CD4-positive, alpha-beta T cell treated with Interleukin-17A for 4 hours (primary cell): ENCODE data around the gene FBXO31.

Experiments used
- DNase-seq: peaks from one replicate; pipeline ENCODE4 v3.0.0-alpha.2; 2020; ENCODE audit warnings: mixed read lengths

Gene FBXO31

DNA sequence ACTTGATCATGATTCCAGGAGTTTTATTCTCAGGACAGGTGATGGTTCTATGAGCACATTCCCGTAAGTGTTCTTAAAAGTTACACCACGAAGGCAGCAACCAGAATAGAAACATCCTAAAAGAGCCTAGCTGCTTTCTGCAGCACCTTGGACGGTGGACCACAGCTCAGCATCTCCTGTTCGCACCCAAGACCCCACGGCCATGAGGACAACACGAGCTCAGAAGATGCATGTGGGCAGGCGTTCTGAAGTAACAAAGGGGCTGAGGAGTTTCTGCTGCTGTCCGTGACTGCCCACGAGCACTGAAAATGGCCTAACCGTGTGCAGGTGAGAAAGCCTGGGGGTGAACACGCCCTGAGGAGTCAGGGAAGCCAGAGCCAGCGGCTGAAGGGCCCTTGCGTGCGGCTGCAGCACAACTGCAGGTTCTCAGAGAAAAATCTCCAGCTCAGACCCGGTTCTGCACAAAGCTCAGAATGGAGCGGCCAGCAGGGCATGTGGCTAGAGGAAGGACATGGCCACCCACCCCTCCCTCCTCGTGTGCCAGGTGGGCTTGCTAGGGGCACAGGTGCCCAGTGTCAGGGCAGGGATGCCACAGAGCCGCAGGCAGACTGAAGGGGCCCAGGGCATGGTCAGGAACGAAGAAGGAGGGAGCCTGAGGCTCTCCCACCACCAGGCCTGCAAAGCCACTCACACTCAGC lies 55.6 kb downstream of the FBXO31 start:
- no peak for DNase-seq

DNA sequence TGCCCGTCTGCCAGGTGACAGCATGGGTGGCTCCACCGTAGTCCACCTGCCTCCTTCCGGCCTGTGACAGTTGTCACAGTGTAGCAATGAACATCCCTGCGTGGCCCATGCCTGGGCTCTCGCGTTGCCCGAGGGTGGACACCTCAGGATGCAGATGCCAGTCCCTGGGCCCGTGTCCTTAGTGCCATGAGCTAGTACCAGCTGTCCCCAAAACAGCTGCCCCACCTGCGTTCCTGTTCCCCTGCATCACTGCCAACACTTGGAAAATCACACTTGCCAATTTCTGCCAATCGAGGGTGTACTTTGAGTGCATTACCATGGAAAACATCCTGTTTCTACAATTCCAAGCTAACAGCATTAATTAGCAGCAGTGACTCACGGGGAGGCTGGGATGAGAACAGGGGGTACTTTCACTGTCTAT lies 57.4 kb downstream of the FBXO31 start:
- no peak for DNase-seq

- no peak for DNase-seq
These were observed 58.1 kb downstream of the FBXO31 start for GRCh38 chr16:87325423-87325858.

DNA sequence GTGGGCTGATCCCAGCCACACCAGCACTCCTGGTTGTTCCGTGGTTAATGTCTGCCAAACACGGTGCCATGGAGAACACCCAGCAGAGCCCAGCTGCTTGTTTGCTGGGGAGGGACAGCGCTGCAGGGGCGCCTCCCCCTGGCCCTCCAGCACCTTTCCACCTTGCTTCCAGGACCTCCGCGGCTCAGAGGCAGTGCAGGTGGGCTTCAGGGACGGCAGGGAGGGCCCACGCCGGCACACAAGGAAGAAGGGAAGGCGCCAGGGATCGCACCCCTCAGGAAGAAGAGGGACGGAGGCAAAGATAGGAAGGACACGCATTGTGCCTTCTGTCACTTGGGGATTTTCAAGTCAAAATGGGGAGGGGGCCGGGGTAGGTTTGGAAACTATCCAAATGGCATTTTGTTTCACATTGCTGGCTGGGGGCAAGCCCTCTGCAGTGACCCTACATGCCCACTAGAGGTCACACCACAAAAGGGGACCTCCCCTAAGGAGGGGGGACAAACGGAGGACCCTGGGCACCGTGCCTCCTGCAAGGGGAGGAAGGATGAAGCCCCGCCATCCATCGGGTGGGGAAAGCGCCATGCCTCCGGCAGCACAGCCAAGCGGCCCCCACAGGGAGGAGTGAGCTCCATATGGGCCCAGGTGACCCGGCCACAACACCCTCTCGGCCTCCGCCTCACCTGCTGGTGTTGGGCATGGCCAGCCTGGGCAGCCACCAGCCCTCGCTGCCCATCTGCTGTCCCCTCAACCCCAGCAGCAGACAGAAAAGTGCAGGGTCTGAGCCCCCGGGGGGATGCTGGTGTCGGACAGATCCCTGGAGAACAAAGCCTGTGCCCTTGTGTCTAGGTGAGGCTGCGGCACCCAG lies 58.9 kb downstream of the FBXO31 start:
- DNase-seq, result peak; percentile 58

GRCh38 chr16:87323727-87324410 lies 59.7 kb downstream of the FBXO31 start:
- no peak for DNase-seq

DNA sequence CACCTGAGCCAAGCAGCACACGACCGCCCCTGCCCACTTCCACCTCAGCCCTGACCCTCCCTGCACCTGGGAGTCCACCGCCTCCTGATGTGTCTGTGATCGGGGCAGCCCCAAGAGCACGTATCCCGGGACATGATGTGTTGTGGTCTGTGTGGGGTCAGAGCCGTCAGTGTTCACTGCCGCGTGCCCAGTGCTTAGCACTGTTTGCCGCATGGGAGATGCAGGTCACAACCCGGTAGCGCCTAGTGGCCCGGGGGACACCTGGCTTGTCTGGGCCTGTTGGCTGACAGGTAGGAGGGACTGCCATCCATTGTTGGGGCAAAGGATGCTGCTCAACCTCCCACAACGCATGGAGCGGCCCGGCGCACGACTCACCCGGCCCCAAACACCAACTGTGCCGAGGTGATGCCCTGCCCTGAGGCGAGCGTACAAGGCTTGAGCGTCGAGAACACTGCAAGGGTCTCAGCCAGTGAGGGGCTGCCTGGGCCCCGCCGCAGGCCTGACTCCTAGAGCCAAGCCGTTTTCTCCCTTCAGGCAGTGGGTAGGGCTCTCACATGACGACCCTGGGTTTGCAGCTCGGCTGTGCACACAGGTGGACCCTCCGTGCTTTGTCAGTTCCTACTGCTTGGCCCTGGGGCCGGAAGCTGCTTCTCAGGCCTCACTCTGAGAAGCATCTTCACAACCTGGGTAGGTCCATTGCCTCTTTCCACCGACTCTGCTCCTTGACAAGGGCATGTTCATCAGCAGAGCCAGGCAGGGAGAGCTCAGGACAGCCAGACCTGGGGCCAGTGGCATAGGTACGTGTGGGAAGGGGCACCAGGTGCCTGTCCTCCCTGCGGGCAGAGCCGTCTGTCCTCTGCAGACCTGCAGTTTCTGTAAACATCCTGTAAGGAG lies 60.5 kb downstream of the FBXO31 start:
- no peak for DNase-seq

DNA sequence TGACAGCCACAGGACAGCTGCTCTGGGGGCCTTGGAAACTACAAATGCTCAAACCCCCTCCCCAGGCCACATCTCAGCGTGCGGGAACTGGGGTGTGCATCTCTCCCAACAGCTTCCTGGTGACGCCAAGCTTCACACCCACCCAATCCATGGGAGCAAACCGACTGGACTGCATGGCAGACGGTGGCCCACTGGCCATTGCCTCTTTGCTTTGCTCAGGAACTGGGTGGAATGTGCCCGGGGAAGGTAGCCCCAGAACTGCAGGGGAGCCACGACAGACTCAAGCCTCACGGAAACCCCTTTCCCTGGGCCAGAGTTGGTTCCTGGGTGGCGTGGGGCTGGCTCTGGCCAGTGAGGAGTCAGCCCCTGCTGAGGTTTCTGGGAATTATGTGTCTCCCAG lies 61.2 kb downstream of the FBXO31 start:
- DNase-seq, result no peak

GRCh38 chr16:87321336-87322107 lies 62.1 kb downstream of the FBXO31 start:
- no peak for DNase-seq

GRCh38 chr16:87320510-87321227 lies 62.9 kb downstream of the FBXO31 start:
- DNase-seq, result no peak

- DNase-seq, result no peak
These were observed 63.5 kb downstream of the FBXO31 start for GRCh38 chr16:87319997-87320491.

DNA sequence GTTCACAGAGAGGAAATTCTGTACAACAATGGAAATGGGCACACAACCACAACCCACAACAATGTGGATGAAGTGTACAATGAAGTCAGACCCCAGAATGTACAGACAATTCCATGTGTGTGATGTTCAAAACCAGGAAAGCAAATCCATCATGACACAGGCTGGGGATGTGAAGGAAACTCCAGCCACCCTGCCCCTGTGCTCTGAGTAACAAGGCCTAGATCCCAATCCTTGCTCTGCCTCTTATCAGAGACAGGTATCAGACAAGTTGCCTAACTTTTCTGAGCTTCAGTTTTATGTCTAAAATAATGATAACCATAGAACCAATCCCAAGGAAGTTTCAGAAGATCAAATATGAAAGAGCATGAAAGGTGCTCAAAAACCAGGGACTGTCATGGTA lies 64.6 kb downstream of the FBXO31 start:
- no peak for DNase-seq

DNA sequence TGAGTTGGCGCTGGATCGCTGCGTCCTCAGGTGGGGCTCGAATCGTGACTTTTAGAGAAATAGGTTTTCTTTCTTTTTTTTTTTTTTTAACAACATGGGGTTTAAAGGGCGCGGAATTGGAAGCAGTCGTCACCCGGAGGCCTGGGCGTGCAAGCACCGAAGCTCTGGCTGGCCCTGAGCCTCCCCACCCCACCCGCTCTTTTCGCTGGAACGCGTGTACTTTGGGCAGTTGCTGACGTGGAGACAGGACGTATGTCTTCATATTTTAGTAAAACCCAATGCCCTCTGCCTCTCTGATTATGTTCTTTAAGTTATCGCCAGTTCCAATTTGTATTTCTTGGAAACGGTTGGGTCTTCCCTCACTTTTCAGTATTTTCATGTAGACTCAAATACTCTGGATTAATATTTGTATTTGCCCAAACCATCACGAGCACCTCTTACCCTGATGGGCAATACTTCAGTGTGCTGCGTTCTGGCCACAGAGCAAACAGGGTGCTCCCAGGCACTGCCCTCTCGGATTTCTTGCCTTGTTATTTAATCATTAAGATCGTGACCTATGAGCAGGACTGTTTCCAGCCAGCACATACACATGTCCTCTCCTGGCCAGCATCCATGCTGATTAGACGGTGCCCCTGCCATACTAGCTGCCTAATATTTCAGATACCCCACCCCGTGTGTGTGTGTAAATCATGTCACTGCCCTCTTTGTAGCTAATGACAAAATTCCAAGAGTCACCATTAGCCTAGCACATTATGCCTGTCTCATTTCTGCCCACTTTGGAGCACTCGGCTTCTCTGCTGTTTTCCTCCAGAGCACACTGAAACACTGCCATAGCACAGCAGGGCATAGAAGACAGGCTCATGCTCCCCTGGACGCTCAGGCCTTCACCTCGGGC lies 65.6 kb downstream of the FBXO31 start:
- DNase-seq, result no peak

GRCh38 chr16:87316923-87317749 lies 66.4 kb downstream of the FBXO31 start, which contains the start of gene C16orf95:
C16orf95 (minus strand) TSS chr16:87317392; CDS start chr16:87317242, 150 bp downstream.
- peak; percentile 96 for DNase-seq

DNA sequence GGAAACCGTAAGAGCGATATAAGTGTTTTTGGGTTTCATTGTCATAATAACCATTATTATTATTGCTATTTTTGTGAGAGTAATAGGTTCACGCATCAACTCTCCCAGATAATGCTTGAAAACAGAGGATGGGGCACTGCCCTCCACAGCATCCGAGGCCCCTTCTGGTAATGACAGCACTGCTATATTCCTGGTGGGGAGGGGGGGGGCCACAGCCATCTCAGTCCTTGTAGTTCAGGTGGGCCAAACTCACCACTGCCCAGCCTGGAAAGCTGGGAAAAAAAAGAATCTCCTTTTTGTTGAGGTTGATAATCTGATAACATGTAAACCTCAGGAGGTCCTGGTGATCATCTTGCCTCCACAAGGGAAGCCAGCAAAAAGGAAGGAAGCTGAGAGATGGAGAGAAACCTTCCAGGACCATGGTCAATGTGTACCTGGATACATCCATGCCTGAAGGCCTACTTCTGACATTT lies 67.1 kb downstream of the FBXO31 start:
- DNase-seq, result no peak

DNA sequence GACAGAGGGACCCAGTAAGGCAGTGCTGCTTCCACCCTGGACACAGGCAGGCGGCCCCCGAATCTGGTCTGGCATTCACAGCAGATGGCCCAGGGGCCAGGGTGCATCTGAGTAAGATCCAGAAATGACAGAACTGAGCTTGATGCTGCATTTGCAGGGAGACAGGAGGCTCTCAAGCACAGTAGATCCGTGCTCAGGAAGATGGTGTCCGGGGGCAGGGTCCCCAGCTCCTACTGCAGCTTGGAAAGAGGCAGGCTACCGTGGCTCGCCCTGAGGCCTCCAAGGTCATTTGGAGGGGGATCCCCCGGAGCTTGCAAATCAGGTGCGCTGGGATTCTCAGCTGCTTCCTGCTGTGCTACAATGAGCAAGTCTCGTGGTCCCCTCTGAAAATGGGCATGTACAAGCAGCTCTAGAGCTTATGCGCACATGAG lies 68.6 kb downstream of the FBXO31 start:
- DNase-seq, result no peak

DNA sequence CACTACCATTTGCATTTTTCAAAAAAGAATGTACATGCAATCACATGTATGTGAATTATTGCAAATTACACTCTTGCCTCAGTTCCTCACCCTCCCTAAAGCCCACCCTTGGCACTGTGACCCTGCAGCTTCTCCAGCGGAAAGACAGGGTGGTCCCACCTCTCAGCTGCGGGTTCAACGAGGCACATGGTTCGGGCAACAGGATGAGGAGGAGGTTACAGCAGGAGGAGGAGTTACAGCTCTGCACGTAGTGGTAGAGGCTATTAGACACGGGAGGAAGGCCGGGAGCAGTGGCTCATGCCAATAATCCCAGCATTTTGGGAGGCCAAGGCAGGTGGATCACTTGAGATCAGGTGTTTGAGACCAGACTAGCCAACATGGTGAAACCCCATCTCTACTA lies 71.6 kb downstream of the FBXO31 start:
- DNase-seq, result no peak

- DNase-seq, result no peak
These were observed 72.2 kb downstream of the FBXO31 start for GRCh38 chr16:87311387-87311786.

DNA sequence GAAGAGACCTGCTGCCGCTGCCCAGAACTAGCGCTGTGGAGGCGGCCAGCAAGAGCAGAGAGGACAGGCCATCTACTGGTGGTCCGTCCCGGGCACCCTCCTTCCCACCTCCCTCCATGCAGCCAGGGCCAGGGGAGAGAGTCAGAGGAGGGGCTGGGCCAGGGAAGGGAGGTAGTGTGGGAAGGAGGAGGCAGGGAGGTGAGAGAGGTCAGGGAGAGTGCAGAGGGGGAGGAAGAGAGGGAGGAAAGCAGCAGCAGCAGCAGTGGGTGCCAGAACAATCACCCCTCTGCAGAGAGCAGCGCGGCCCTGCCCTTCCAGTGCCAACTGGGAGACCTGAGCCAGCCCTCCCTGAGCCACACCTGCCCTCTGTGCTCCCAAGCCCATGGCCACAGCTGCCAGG lies 73.0 kb downstream of the FBXO31 start:
- no peak for DNase-seq
